Hypothalamus (tissue), 51 donors: Measurements from ENCODE around the gene CDYL.

Source experiments
- DNase-seq, 51 donors: peaks; one replicate each; lab custom pipeline; 2025; lab: John Stamatoyannopoulos, UW

Gene CDYL

GRCh38 chr6:4871825-4872224 lies 95.6 kb downstream of the CDYL start:
- no peak for DNase-seq

GRCh38 chr6:4872841-4873240 lies 96.6 kb downstream of the CDYL start:
- no peak for DNase-seq

- DNase-seq, result no peak
Observed at GRCh38 chr6:4873928-4874327, 97.7 kb downstream of the CDYL start.

- DNase-seq, result no peak
Observed at GRCh38 chr6:4879741-4880275, 103.6 kb downstream of the CDYL start.

- no peak for DNase-seq
Observed at GRCh38 chr6:4880363-4880762, 104.2 kb downstream of the CDYL start.

GRCh38 chr6:4883298-4883697 lies 107.1 kb downstream of the CDYL start:
- DNase-seq, result no peak

- DNase-seq, result no peak
Observed at GRCh38 chr6:4884646-4885340, 108.6 kb downstream of the CDYL start.

GRCh38 chr6:4885341-4885933 lies 109.2 kb downstream of the CDYL start:
- no peak for DNase-seq

- DNase-seq, result no peak
Observed at GRCh38 chr6:4888841-4889240, 112.6 kb downstream of the CDYL start.

GRCh38 chr6:4889701-4890100 lies 113.5 kb downstream of the CDYL start:
- DNase-seq, result no peak

DNA sequence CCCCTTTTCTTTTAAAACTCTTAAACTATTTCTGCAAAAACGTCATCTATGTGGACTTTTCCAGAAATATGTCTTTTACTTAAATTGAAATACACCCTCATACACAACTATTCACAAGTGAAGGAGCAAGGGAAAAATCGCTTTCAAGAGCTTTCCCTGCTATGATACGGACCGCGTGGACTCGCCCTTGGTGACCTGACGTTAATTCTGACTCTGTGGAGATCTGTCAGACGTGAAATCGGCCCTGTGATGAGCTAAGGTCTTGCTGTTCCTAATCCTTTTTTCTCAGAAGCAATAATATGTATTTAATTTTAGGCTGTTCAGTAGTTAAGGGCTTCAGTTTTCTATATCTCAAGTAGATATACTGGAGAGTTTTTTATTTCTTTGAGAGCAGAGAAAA lies 114.0 kb downstream of the CDYL start:
- no peak for DNase-seq

DNA sequence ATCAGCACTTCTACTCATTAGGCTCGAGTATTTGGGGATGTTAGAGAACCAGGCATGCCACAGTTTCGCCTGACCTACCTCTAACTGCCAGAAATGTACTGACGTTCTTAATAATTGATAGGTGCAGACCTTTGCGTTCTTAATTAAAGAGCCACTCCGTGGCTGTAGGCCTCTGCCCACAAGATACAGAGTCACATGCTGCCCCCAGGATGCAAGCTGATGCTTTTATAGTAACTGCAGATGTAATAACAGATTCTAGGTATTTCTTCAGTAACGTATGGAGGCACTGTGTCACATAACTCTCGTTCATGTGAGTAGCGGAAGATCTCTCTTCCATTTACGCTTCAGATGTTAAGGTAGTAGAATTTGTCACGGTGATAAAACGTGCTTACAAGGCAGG lies 114.4 kb downstream of the CDYL start:
- no peak for DNase-seq

DNA sequence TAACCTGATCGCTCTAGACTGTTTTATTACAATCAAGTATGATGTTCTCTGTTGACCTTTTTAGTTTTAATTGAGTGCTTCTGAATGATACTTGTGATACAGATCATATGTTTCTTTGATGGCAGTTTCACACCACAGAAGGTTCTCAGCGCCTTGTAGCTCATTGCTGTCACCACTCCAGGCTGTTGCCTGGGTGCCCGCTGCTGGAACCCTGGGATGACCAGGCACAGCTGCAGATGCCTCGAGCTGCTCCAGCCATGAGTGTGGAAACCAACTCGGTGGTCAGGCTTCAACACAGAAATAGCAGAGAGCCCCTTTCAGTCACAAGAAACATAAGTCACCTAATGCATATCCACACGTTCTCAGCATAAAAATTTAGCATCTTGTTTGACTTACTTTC lies 114.9 kb downstream of the CDYL start:
- DNase-seq, result no peak

DNA sequence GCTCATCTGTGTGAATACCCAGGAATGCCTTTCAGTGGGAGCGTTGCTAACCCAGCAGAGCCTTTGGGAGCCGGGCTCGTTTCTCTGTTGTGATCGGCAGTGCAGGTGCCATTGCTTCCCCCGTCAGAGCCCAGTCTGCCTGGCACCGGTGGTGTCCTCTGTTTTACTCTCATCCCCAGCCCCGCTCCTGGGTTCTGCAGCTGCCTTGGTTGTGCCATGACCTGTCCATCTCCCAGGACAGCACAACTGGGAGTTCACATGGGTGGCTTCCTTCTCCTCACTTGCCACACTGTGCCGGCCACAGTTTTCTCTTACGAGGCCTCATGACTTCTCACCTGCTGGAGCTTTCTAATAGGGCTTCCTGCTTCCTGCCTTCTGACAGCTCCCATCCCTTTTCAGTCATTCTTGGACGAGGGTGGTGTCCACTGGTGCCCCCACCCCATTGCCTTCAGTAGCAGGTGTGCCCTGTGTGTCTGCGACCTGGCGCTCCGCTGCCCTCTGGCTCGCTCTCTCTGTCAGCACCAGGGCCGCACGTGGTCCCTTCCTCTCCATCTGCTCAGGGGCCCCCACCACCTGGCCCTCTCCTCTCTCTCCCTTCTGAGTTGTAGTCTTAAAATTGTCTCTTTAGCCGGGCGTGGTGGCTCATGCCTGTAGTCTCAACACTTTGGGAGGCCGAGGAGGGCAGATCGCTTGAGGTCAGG lies 116.7 kb downstream of the CDYL start:
- no peak for DNase-seq

GRCh38 chr6:4894049-4894448 lies 117.8 kb downstream of the CDYL start:
- DNase-seq, result no peak

DNA sequence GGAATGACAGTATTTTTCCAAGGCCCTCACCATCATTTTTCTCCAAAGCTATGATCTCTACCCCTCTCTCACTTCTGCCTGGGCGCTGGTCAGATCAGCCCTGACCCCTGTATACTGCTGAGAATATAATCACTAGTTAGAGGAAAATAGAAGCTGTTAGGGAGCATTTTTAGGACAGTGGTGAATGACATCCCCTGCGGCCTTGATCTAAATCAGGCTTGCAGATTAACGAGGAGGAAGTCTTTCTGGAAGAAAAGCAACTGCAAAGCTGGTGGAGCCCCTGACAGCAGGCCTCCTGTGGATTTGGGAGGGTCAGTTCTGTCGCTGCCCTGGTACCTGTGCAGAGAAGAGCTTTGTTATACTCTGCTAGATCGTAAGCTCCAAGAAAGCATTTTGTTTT lies 119.8 kb downstream of the CDYL start:
- no peak for DNase-seq

- DNase-seq, result no peak
Observed at GRCh38 chr6:4896401-4896800, 120.2 kb downstream of the CDYL start.

- no peak for DNase-seq
Observed at GRCh38 chr6:4899249-4900034, 123.2 kb downstream of the CDYL start.

DNA sequence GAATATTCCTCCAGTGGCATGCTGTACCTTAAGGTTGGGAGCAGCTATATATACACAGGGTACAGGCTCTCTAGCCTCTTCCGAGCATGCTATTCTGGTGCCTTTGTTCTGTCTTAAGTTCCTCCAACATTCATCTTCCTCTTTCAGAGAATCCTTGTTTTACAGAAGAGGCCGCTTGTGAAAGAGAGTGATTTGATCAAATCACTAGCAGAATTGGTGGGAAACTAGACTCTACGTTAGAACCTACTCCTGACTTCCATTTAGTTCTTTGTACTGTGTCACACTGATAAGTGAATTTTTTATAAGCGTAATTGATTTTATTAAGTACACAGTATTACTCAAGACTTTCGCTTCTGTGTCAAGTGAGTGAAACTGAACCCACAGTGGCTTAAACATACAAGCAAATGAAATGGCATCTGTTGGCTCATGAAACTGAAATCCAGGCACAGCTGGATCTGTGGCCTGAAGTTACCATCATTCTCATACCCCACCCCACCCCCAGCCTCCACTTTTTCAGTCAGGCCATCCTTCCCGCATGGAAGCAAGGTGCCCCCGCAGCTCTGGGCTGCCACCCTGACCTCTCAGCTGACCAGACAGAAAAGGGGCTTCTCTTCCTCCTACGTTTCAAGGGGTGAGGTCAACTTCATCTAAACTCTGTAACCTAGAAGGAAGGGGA lies 125.3 kb downstream of the CDYL start:
- no peak for DNase-seq

- DNase-seq, result no peak
Observed at GRCh38 chr6:4902363-4902762, 126.2 kb downstream of the CDYL start.

- no peak for DNase-seq
Observed at GRCh38 chr6:4903121-4903520, 126.9 kb downstream of the CDYL start.
